IPS-20b (cell line): Measurements from ENCODE around the gene SH3RF3.

Source experiments
- H3K27ac ChIP-seq: one replicate; pipeline ENCODE4 v1.5.1; 2013; ENCODE audit warnings: low read length
- H3K27me3 ChIP-seq: 2 replicates; pipeline ENCODE4 v1.6.1; 2013; ENCODE audit warnings: mild to moderate bottlenecking, low read length, inconsistent platforms; ENCODE audit not compliant: insufficient read depth
- H3K36me3 ChIP-seq: 2 replicates; pipeline ENCODE4 v1.6.1; 2013; ENCODE audit warnings: low read depth, mild to moderate bottlenecking, inconsistent platforms, low read length, moderate library complexity; ENCODE audit not compliant: insufficient read depth
- H3K4me1 ChIP-seq: 2 replicates; pipeline ENCODE4 v1.6.1; 2013; ENCODE audit warnings: mild to moderate bottlenecking, control low read depth, inconsistent platforms, low read length, moderate library complexity; ENCODE audit not compliant: insufficient read depth
- H3K4me3 ChIP-seq: 2 replicates; pipeline ENCODE4 v1.5.1; 2013; ENCODE audit warnings: mild to moderate bottlenecking, low read length, inconsistent platforms
- H3K9ac ChIP-seq: 2 replicates; pipeline ENCODE4 v1.6.1; 2013; ENCODE audit warnings: low read depth, mild to moderate bottlenecking, inconsistent platforms, low read length, moderate library complexity
- H3K9me3 ChIP-seq: 2 replicates; pipeline ENCODE4 v1.6.1; 2013; ENCODE audit warnings: mild to moderate bottlenecking, low read depth, low read length, inconsistent platforms; ENCODE audit not compliant: insufficient read depth

SH3RF3 gene

GRCh38 chr2:109131777-109132176, 2.8 kb downstream of the SH3RF3 start:
- H3K4me3 ChIP-seq = no peak overlapping the region
- H3K27ac ChIP-seq = no peak overlapping the region
- H3K36me3 ChIP-seq = no peaks in the 10 kb centered on the region
- H3K9ac ChIP-seq = no peak overlapping the region
- peaks cover 66% of the 10 kb centered on the region for H3K27me3 ChIP-seq
- H3K4me1 ChIP-seq = no peaks in the 10 kb centered on the region
- no peaks in the 10 kb centered on the region for H3K9me3 ChIP-seq

- Histone ChIP-seq H3K9me3 (no peaks in the 10 kb centered on the region), H3K4me1 (no peaks in the 10 kb centered on the region), H3K27me3 (peaks cover 62% of the 10 kb centered on the region), H3K27ac (no peak overlapping the region), H3K4me3 (no peak overlapping the region), H3K36me3 (no peaks in the 10 kb centered on the region), H3K9ac (no peak overlapping the region)
These were observed 3.6 kb downstream of the SH3RF3 start for GRCh38 chr2:109132626-109133025.

GRCh38 chr2:109133746-109134145, 4.7 kb downstream of the SH3RF3 start:
- Histone ChIP-seq H3K27me3 (peaks cover 51% of the 10 kb centered on the region), H3K27ac (no peak overlapping the region), H3K9me3 (no peaks in the 10 kb centered on the region), H3K4me1 (no peaks in the 10 kb centered on the region), H3K4me3 (no peak overlapping the region), H3K9ac (no peak overlapping the region), H3K36me3 (no peaks in the 10 kb centered on the region)

- Histone ChIP-seq H3K27ac (no peak overlapping the region), H3K9ac (no peak overlapping the region), H3K27me3 (peaks cover 40% of the 10 kb centered on the region), H3K4me1 (no peaks in the 10 kb centered on the region), H3K4me3 (no peak overlapping the region), H3K9me3 (no peaks in the 10 kb centered on the region), H3K36me3 (no peaks in the 10 kb centered on the region)
These were observed 5.8 kb downstream of the SH3RF3 start for GRCh38 chr2:109134741-109135358.

GRCh38 chr2:109135359-109136197, 6.6 kb downstream of the SH3RF3 start:
- Histone ChIP-seq H3K4me3 (no peak overlapping the region), H3K9ac (no peak overlapping the region), H3K36me3 (no peaks in the 10 kb centered on the region), H3K4me1 (no peaks in the 10 kb centered on the region), H3K27ac (no peak overlapping the region), H3K9me3 (no peaks in the 10 kb centered on the region), H3K27me3 (peaks cover 32% of the 10 kb centered on the region)

- H3K27ac ChIP-seq = no peak overlapping the region
- H3K9ac ChIP-seq = no peak overlapping the region
- peaks cover 23% of the 10 kb centered on the region for H3K27me3 ChIP-seq
These were observed 7.5 kb downstream of the SH3RF3 start for GRCh38 chr2:109136542-109136941.

GRCh38 chr2:109137616-109138015, 8.6 kb downstream of the SH3RF3 start:
- Histone ChIP-seq H3K27me3 (peaks cover 12% of the 10 kb centered on the region; the same call in 1 of the 2 replicates), H3K4me1 (no peaks in the 10 kb centered on the region), H3K4me3 (no peak overlapping the region)

More at GRCh38 chr2:109136542-109136941, 7.5 kb downstream of the SH3RF3 start:
- no peaks in the 10 kb centered on the region for H3K4me1 ChIP-seq
- no peak overlapping the region for H3K4me3 ChIP-seq
- no peaks in the 10 kb centered on the region for H3K9me3 ChIP-seq
- no peaks in the 10 kb centered on the region for H3K36me3 ChIP-seq

GRCh38 chr2:109138449-109138848, 9.4 kb downstream of the SH3RF3 start:
- H3K9ac ChIP-seq = no peak overlapping the region
- 0 out of 2 replicates have a peak, but pooled peaks cover 5% of the 10 kb centered on the region for H3K27me3 ChIP-seq
- no peak overlapping the region for H3K4me3 ChIP-seq
- H3K27ac ChIP-seq = no peak overlapping the region
- H3K9me3 ChIP-seq = no peaks in the 10 kb centered on the region
- H3K36me3 ChIP-seq = no peaks in the 10 kb centered on the region
- no peaks in the 10 kb centered on the region for H3K4me1 ChIP-seq

More at GRCh38 chr2:109137616-109138015, 8.6 kb downstream of the SH3RF3 start:
- no peaks in the 10 kb centered on the region for H3K9me3 ChIP-seq
- no peak overlapping the region for H3K9ac ChIP-seq
- no peaks in the 10 kb centered on the region for H3K36me3 ChIP-seq
- no peak overlapping the region for H3K27ac ChIP-seq

- H3K4me1 ChIP-seq = no peaks in the 10 kb centered on the region
- H3K36me3 ChIP-seq = no peaks in the 10 kb centered on the region
- no peak overlapping the region for H3K9ac ChIP-seq
- no peak overlapping the region for H3K27ac ChIP-seq
- H3K4me3 ChIP-seq = no peak overlapping the region
- H3K27me3 ChIP-seq = no peaks in the 10 kb centered on the region
- no peaks in the 10 kb centered on the region for H3K9me3 ChIP-seq
These were observed 10.0 kb downstream of the SH3RF3 start for GRCh38 chr2:109139002-109139401.

GRCh38 chr2:109139865-109140396, 10.9 kb downstream of the SH3RF3 start:
- Histone ChIP-seq H3K27me3 (no peaks in the 10 kb centered on the region), H3K36me3 (no peaks in the 10 kb centered on the region), H3K4me3 (no peak overlapping the region), H3K27ac (no peak overlapping the region), H3K4me1 (no peaks in the 10 kb centered on the region), H3K9me3 (no peaks in the 10 kb centered on the region), H3K9ac (no peak overlapping the region)

GRCh38 chr2:109141006-109141600, 12.1 kb downstream of the SH3RF3 start:
- H3K27me3 ChIP-seq = no peaks in the 10 kb centered on the region
- no peak overlapping the region for H3K9ac ChIP-seq
- no peaks in the 10 kb centered on the region for H3K9me3 ChIP-seq
- no peaks in the 10 kb centered on the region for H3K36me3 ChIP-seq
- H3K4me3 ChIP-seq = no peak overlapping the region
- H3K4me1 ChIP-seq = no peaks in the 10 kb centered on the region
- no peak overlapping the region for H3K27ac ChIP-seq
